C4-2B (cell line): ENCODE data around the gene DIS3L2.

Source experiments
- ZFX ChIP-seq: fragments of 450-650 bp; IDR thresholded peaks from 2 replicates; pipeline ENCODE4 v1.6.1; 2017
- TF ChIP-seq, protein P1 (sequence below): fragments of 450-650 bp; conservative IDR thresholded peaks from 2 replicates; pipeline ENCODE4 v1.5.1; 2017; ENCODE audit warnings: mild to moderate bottlenecking

DNA sequence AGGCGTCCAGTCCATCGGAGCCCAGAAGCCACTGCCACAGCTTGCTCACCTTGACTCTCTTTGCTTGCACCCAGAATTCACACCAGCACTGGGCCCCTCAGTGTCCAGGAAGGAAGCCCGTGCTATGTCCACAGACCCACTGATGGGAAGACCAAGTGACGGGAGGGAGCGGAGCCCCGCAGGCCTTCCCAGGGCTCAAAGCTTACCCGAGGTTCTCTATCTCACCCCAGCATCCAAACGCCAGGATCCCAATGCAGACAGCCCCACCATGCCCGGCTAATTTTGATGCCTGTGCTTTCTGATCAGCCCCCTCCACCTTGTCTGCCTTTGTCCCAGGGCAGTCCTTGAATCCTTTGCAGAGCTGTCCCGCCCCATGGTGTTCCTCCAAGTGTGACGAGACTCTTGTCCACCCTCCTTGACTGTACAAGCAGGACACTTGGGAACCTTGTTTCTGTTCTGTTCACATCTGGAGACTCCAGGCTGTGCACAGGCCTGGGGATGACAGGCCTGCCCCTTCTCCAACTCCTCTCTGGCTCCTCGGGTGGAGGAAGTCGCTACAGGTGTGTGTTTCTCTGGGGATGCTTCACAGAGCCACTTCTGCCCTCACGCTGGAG, 47.3 kb upstream of the DIS3L2 start:
- TF ChIP-seq, protein P1, sequence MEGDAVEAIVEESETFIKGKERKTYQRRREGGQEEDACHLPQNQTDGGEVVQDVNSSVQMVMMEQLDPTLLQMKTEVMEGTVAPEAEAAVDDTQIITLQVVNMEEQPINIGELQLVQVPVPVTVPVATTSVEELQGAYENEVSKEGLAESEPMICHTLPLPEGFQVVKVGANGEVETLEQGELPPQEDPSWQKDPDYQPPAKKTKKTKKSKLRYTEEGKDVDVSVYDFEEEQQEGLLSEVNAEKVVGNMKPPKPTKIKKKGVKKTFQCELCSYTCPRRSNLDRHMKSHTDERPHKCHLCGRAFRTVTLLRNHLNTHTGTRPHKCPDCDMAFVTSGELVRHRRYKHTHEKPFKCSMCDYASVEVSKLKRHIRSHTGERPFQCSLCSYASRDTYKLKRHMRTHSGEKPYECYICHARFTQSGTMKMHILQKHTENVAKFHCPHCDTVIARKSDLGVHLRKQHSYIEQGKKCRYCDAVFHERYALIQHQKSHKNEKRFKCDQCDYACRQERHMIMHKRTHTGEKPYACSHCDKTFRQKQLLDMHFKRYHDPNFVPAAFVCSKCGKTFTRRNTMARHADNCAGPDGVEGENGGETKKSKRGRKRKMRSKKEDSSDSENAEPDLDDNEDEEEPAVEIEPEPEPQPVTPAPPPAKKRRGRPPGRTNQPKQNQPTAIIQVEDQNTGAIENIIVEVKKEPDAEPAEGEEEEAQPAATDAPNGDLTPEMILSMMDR = no peak
- TF ChIP-seq ZFX = no peak
